GM19099 (cell line): ENCODE data around the gene ATXN7.

Source experiments
- POLR2A ChIP-seq: IDR thresholded peaks from 3 replicates; pipeline ENCODE4 v1.6.1; 2011; ENCODE audit warnings: low read depth; ENCODE audit not compliant: insufficient read length; ENCODE audit errors: extremely low read depth

The ATXN7 gene

GRCh38 chr3:63932509-63933212, 69.0 kb downstream of the ATXN7 start:
- no peak for TF ChIP-seq POLR2A

- no peak for TF ChIP-seq POLR2A
Measured at GRCh38 chr3:63933459-63933858, 69.8 kb downstream of the ATXN7 start.

GRCh38 chr3:63934041-63934866, 70.6 kb downstream of the ATXN7 start:
- TF ChIP-seq POLR2A = no peak

- no peak for TF ChIP-seq POLR2A
Measured at GRCh38 chr3:63936925-63937324, 73.3 kb downstream of the ATXN7 start.

GRCh38 chr3:63937661-63938651, 74.3 kb downstream of the ATXN7 start:
- TF ChIP-seq POLR2A = no peak

- no peak for TF ChIP-seq POLR2A
Measured at GRCh38 chr3:63940389-63940757, 76.7 kb downstream of the ATXN7 start.

GRCh38 chr3:63942528-63942927, 78.9 kb downstream of the ATXN7 start:
- TF ChIP-seq POLR2A = no peak

- no peak for TF ChIP-seq POLR2A
Measured at GRCh38 chr3:63943678-63944077, 80.0 kb downstream of the ATXN7 start.

- TF ChIP-seq POLR2A = no peak
Measured at GRCh38 chr3:63945558-63946096, 82.0 kb downstream of the ATXN7 start.

GRCh38 chr3:63946753-63947152, 83.1 kb downstream of the ATXN7 start:
- TF ChIP-seq POLR2A = no peak

GRCh38 chr3:63947594-63947993, 83.9 kb downstream of the ATXN7 start:
- TF ChIP-seq POLR2A = no peak

- TF ChIP-seq POLR2A = no peak
Measured at GRCh38 chr3:63949005-63949404, 85.3 kb downstream of the ATXN7 start.

- no peak for TF ChIP-seq POLR2A
Measured at GRCh38 chr3:63950698-63951097, 87.0 kb downstream of the ATXN7 start.

- TF ChIP-seq POLR2A = no peak
Measured at GRCh38 chr3:63951492-63952247, 88.0 kb downstream of the ATXN7 start.
